T-helper 2 cell treated with Interferon-gamma antibody and Interleukin-4, amounts not matched to agents 100 ng/mL and 5 ng/mL, for 36 hours (primary cell): ENCODE measurements around the gene KLHL2. TPM values are rescaled to one million over a fixed set of nuclear protein-coding genes. Genes with fewer than 3 reads are reported as not detected.

ENCODE experiments used
- intact Hi-C: fragments of 100-400 bp; cut with micrococcal nuclease; formaldehyde crosslinking; loops from one replicate; pipeline ENCODE4 v1.15.1; 2023
- total RNA-seq: library from RNA; stranded (reverse); gene quantifications from 2 replicates; pipeline ENCODE4 v1.2.3, GENCODE V29; 2022

Gene KLHL2
- total RNA-seq, 1 donor from 2014 or later, result 23.0 TPM

DNA sequence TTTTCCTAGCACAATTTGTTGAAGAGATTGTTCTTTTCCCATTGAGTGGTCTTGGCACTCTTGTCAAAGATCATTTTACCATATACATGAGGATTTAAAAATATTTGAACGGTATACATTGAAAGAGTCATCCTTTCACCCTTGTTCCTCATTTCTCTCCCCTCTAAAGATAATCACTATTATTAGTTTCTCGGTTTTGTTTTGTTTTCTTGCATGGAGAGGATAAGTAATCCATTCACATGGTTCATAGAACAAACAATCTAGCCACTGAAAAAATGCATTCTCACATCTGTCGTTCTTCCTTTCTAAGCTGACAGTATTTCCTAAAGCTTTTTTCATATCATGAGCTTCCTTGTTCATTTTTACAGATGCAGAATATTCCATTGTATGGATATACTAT is 80.9 kb downstream of the KLHL2 start:
- intact Hi-C loops, result no loop called here

DNA sequence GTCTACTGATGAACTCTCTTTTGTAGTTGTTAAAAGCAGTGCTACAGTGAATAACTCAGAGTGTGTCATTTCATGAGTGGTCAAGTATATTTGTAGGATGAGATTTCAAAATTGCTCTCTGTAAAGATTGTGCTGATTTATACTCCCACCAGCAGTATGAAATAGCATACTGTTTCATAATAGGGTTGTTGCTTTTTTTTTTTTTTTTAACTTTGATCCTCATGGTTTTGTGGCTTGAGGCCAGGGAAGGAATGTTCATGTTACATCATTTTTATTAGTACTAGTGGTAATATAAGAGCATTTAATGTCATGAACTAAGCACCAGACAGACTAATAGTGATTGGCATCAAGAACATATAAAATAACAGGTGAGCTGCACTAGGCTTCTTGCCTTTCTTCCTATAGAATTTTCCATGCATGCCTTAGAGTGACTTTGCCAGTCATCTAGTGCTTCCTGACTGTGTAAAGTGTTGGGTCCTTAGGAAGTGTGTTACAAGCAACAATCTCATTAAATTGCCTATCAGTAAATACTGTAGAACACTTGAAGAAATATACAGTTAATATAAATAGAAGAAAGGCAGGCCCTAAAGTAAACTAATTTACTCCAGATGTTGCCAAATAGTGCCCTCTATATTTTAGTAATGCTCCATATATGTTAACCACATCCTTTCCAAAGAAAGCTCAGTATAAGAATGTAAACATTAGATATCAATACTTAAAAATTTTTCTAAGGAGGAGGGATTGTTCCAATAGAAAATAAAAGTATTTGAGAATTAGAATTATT is 81.5 kb downstream of the KLHL2 start:
- intact Hi-C loops, result no loop called here

DNA sequence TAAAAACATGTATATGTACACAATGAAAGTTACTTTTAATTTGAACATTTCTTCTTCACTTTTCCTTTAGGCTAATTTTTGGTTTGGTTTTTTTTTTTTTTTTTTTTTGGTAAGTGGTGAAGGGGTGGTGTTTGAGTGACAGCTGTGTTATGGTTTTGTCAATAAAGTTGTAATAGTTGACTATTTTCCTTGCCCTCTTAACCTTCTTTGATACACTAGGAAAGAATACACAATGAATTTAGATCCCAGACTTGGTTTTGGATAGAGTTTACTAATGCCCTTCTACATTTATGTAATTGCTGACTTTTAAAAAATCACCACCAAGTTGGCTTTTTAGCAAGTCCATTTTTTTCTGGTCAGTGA is 82.0 kb downstream of the KLHL2 start:
- intact Hi-C loops, result no loop called here

DNA sequence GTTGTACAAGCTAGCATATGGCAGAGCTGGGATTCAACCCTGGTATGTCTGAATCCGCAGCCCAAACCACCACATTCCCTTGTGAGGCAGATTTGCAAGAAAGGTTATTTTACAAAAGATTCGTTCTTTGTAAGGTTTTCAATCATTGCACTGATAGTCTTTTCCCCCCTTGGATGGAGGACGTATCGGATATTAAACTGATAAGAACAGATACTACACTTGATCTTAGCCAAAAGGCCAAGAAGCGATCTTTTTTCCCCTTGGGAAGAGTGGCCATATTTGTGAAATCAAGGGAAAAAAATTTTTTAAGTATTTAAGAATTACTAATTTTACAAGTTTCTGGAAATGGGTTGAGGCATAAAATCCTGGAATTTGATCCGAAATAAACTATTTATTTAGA is 85.7 kb downstream of the KLHL2 start:
- intact Hi-C loops, result loop anchor here (5.0 kb wide), 1 partner anchor 34 kb away; the partner anchor contains the start of gene MSMO1

DNA sequence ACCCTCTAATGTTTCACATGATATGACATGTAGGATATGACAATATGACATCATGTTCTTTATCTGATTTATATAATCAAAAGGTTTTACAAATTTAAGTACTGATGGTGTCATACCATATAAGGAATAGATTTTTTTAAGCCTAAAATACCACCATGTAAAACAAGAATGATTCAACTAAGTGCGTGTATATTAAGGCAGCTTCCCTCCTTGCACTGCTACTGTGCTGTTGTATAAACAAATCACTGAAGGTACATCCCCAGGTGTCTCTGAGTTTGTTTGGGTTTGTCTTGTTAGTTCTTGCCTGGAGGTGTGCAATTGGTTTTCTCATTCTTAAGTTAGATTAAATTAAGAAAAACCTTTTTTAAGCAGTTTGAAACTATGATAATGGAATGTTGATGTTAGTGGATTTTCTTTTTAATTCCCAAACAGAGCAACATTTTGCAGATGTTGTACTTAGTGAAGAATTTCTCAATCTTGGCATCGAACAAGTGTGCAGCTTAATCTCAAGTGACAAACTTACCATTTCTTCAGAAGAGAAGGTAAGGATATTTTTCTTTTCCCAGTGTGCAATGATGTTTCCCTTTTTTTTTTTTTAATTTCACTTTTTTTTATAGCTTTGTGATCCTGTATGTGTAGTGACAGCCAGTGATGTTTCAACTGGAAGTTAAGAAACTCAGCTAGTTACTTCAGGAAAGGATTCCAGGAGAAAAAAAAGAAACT is 86.7 kb downstream of the KLHL2 start:
- intact Hi-C loops, result loop anchor here (5.0 kb wide), 1 partner anchor 33 kb away; the partner anchor contains the start of gene MSMO1

DNA sequence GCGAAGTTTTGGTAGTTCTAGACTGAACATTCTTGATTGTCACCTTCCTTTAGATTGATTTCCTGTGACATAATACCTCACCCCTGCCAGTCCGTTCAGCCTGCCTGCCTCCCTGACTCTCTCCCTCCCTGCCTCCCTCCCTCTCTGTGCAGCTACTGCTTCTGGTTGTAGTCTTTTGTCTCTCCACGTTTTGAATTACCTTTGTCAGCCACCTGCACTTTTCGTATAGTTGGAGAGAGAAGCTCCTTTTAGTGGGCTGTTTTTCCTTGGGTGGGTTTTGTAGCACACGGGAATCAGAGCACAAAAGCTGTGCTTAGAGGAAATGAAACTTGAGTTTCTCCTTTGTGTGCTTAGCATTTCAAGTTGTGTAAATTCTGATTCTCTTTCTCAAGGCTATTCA is 87.5 kb downstream of the KLHL2 start:
- intact Hi-C loops, result loop anchor here (5.0 kb wide), 1 partner anchor 32 kb away; the partner anchor contains the start of gene MSMO1

DNA sequence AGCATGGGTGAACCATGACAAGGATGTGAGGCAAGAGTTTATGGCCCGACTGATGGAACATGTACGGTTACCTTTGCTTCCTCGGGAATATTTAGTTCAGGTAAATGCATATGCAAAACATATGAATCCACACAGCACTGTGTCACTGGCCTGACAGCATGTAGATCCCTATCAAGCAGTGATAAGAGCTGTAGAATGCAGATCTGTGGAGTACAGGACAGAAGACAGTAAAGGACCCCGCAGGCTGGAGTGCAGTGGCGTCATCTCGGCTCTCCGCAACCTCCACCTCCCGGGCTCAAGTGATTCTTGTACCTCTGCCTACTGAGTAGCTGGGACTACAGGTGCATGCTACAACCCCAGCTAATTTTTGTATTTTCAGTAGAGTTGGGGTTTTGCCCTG is 90.3 kb downstream of the KLHL2 start:
- intact Hi-C loops, result no loop called here

DNA sequence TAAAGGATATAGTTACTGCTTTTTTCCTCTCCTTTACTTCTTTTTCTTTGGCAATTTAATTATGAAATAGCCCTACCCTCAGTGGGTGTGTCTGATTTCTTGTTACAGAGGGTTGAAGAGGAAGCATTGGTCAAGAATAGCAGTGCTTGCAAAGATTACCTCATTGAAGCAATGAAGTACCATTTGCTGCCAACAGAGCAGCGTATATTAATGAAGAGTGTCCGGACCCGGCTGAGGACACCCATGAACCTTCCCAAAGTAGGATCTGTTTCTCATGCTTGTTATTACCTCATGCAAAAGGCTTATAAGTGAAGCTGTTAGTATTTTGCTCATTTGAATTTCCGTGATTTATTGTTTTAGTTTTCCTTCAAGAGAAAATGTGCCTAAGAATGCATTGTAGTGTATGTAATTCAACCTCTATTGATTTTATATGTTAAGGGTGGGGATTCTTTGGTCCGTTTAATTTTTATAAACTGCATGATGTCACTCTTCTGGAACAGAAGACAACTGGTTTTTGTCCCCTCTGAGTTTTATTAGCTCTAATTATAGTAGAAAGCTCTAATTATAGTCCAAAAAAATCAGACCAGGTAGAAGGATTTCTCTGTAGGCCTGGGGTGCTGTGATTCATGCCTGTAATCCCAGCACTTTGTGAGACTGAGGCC is 92.2 kb downstream of the KLHL2 start:
- intact Hi-C loops, result loop anchor here (5.0 kb wide), 2 partner anchors 42 to 92 kb away; partner anchors contain the start of gene KLHL2

DNA sequence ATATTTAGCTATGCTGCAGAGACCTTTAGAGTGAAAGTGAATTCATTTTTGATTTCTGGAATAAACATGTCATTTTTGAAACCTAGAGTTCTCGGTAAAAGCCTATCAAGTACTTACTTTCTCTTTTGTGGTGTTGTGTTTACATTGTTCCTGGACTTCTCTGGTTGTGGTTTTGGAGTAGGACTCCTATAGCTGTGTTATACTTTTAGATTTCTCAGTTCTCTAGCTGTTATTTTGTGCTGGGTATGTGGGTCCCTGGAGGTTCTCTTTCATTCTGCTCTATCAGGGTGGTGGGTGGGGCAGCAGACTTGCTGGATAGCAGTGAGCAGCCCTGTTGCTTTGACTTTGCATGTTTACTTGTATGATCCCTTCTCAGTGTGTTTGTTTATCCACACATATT is 94.5 kb downstream of the KLHL2 start:
- intact Hi-C loops, result loop anchor here (2.0 to 5.0 kb wide), 3 partner anchors 25 to 95 kb away; partner anchors contain the start of genes KLHL2 and MSMO1

DNA sequence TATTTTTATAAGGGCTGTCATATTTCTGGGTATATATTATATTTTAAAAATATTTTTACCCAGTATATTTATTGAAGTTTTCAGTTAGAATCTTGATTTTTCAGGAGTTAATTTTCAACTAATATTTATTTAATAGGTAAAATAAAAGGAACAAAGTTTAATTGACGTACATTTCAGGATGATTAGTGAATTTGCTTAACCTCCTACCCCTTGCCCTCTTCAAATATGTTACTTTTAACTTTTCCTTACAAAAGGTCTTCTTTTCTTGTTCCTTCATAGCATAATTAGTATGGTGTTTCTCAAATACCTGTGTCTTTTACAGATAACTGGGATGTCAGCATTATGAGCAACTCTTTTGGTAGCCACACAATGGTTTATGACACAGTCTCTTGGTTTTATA is 95.3 kb downstream of the KLHL2 start:
- intact Hi-C loops, result loop anchor here (2.0 to 5.0 kb wide), 3 partner anchors 24 to 95 kb away; partner anchors contain the start of genes KLHL2 and MSMO1

DNA sequence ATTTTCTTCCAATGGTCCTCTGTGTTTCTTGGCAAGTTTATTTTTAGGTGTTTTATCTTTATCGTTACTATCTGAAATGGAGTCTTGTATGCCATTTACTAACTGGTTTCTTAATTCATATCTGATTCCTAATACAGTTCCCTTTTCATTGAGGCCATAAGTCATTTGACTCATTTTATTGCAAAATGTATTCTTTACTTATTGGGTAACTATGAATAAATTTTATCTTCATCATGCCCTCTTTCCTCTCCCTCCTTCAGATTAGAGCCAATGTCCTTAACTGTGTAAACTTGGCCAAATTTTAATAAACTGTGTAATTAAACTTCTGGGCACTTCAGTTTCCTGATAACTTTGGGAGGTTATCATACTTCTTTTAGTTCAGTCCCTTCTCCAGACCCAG is 100.8 kb downstream of the KLHL2 start:
- intact Hi-C loops, result no loop called here

DNA sequence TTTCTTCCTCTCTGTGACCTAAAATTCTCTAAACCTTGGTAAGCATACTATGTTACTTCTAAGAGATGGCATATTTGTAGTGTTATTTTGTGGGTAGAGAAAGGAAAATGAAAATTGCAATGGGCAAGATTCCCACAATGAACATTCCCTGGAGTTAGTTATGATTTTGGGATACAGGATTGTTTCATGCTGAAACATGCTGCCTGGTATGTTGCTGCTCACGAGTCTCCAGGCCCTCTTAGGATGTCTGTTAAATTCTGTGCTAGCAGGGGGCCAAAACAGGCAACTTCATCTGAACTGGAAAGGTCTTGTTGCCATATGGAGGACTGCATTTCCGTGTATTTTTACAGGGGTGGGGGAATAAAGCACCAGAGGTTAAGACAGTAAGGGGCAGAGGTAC is 101.2 kb downstream of the KLHL2 start:
- intact Hi-C loops, result no loop called here

DNA sequence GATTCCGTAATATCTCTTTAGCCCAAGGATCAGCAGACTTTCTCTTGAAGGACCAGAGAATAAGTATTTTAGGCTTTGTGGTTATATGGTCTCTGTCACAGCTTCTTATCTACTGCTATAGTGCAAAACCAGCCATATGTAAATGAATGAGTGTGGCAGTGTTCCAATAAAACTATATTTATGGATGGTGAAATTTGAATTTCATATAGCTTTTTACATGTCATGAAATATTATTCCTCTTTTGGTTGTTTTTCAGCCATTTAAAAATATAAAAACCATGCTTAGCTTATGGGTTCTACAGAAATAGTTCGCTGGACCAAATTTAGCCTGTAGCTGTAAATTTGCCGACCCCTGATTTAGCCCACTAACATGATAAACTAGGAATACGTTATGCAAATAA is 102.1 kb downstream of the KLHL2 start:
- intact Hi-C loops, result no loop called here

DNA sequence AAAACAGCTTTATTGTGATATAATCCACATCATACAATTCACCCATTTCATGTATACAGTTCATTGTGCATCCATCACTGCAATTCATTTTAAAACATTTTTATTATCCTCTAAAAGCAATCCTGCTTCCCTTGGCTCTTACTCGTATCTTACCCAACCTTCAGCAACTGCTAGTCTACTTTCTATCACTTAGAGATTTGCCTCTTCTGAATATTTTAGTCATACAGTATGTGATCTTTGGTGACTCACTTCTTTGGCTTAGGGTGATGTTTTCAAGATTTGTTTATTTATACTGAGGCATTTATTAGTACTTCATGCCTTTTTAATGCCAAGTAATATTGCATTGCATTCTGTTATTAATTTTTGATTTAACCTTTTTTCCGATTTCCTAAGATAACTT is 105.1 kb downstream of the KLHL2 start:
- intact Hi-C loops, result no loop called here

DNA sequence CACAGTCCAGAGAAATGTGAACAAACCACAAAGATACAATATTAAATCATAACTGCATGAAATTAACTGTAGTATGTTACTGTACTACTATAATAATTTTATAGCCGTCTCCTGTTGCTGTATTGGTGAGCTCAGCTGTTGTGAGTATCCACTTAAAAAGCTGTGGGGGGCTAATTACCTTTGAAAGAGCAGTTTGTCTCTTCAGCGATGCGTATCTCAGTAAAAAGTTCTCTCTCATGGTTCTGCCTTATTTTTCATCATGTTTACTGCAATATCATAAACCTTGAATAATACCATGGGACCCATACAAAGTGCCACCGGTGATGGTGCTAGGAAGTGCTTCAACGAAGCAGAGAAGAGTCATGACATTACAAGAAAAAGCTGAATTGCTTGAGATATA is 111.7 kb downstream of the KLHL2 start:
- intact Hi-C loops, result no loop called here

DNA sequence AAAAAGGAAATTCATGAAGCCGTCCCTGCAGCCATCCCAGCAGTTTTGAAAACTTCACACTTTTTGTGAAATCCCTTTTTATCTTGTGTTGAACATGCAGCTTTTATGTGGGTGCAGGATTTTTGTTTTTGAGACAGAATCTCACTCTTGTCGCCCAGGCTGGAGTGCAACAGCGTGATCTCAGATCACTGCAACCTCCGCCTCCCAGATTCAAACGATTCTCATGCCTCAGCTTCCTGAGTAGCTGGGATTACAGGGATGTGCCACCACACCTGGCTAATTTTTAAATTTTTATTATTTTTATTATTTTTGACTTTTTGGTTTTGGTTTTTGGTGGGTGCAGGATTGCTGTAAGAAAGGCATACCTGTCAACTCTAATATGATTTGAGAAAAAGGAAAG is 112.1 kb downstream of the KLHL2 start:
- intact Hi-C loops, result no loop called here

DNA sequence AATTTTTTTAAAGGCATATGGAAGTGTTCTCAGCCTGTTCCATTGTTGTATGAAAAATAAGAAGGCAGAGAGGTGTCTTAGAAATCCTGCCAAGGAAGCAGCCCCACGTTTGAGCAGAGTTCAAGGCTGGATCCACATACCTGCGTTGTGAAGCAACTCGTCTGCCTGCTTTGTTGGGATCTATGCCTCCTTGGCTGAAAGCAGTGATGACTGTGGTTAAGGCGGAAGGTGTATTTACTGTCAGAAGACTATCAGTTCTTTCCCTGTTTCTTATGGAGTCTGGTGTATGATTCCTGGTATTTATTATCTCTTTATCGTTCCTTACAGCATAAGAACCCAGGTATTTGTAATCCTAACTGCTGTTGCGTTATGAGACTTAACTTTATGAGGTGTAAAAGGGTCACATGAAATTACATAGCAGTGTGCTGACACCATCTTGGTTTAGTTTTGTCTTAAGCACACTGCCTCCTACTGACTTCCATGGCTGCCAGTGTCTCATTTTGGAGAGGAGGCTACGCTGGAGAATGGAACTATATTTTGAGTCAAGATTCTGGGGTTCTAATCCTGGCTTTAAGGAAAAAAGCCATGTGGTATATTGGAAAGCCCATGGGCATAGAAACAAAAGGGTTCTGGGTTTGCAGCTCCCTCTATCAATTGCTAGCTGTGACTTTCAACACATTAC is 117.0 kb downstream of the KLHL2 start:
- intact Hi-C loops, result no loop called here

DNA sequence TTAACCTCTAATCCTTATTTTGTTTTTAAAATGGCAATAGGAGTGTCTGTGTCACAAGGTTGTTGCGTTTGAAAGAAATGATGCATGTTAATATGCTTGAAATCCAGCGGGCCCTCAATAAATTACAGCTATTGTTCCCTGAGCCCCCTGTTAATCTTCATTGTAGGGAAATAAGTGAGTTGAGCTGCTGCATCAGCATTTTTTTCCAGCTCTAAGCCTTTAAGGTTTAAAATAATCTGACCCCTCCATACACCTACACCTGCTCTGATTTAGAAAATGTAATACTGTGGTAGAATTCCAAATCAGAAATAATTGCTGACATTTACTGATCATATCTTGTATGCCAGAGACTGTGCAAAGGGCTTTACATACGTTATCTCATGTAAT is 117.5 kb downstream of the KLHL2 start:
- intact Hi-C loops, result loop anchor here (5.0 kb wide), 3 partner anchors 33 to 368 kb away; partner anchors contain the start of gene TRIM61

DNA sequence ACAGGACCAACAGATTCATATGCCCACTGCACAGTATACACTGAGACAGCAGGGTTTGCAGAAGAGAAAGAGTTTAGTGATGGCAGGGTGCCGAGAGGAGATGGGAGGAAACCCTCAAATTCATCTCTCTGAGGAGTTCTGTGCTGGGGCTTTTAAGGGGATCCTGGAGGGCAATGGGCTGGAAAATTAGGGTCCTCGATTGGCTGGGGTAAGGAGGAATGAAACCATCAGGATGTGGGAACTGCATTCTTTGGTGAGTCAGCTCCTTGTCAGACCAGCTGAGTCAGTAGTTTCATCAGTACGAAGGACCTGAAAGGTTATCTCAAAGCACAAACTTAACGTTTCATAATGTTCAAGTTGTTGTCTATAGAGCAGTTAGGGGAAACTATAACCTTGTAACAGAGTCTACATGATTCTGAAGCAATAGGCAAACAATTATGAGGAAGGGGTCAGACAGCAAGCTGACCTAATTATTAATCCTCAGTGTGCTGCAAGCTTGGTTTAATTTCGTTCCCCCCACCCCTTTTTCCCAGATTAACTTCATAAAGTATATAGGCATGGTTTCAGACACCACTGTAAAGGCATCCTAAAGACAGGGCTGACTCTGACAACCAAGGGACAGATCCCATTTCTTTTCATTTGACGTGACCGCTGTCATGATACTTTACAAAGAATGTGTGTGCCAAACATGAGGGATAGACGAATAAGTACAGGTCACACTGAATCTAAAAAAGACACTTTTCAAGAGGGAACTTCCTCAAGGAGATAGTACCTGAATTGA is 118.6 kb downstream of the KLHL2 start:
- intact Hi-C loops, result loop anchor here (2.0 to 5.0 kb wide), 6 partner anchors 23 to 369 kb away; partner anchors contain the start of gene TRIM61

DNA sequence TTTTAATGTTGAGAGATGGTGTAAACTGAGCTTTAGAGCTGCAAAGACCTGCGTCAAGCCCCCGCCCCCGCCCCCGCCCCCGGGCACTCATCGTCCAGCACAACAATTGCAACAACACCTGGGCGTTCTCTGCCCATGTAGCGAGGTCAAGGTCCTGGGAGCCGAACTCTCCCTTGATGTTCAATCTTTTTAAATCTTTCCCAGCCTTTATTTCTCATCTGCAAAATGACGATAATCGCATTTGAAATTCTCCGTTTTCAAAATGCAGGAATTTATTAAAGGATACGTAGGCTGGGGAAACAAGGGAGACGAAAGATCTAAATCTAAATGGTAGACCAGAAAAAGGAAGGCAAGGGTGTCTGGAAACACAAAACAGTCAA is 119.5 kb downstream of the KLHL2 start:
- intact Hi-C loops, result loop anchor here (1.0 to 5.0 kb wide), 8 partner anchors 24 to 370 kb away; partner anchors contain the start of genes KLHL2, TMEM192 and TRIM61
